Amniotic stem cell (primary cell): Measurements from ENCODE around the gene CLK3.
"Not testable (repeated sequence)": the region's sequence is repeated elsewhere in the genome, so short reads cannot be mapped to it uniquely, and the experiment has no call there.

Experiments
- DNase-seq: peaks from one replicate; lab custom pipeline; 2025; lab: John Stamatoyannopoulos, UW

CLK3 gene

GRCh38 chr15:74642734-74643664, 27.4 kb downstream of the CLK3 start:
- no peak for DNase-seq

GRCh38 chr15:74643665-74644204, 28.1 kb downstream of the CLK3 start:
- DNase-seq: no peak

- no peak for DNase-seq
These were observed 30.8 kb downstream of the CLK3 start for GRCh38 chr15:74646480-74646879.

- no peak for DNase-seq
These were observed 32.6 kb downstream of the CLK3 start for GRCh38 chr15:74648051-74648842.

GRCh38 chr15:74651242-74651741, 35.7 kb downstream of the CLK3 start:
- DNase-seq: no peak

- peak; percentile 15 for DNase-seq
These were observed 37.9 kb downstream of the CLK3 start for GRCh38 chr15:74653426-74654102.

GRCh38 chr15:74655424-74655823, 39.8 kb downstream of the CLK3 start:
- DNase-seq: no peak

- no peak for DNase-seq
These were observed 41.4 kb downstream of the CLK3 start for GRCh38 chr15:74656935-74657535.

GRCh38 chr15:74657846-74658245, 42.2 kb downstream of the CLK3 start:
- DNase-seq: no peak

GRCh38 chr15:74661280-74661679, 45.6 kb downstream of the CLK3 start:
- DNase-seq: not testable (repeated sequence)

GRCh38 chr15:74662064-74662860, 46.6 kb downstream of the CLK3 start:
- DNase-seq: no peak

GRCh38 chr15:74663303-74664027, 47.8 kb downstream of the CLK3 start:
- no peak for DNase-seq

GRCh38 chr15:74664028-74664616, 48.5 kb downstream of the CLK3 start:
- no peak for DNase-seq

- no peak for DNase-seq
These were observed 49.0 kb downstream of the CLK3 start for GRCh38 chr15:74664670-74665069.

GRCh38 chr15:74667975-74668374, 52.3 kb downstream of the CLK3 start:
- no peak for DNase-seq

GRCh38 chr15:74669627-74670026, 54.0 kb downstream of the CLK3 start:
- no peak for DNase-seq

- no peak for DNase-seq
These were observed 58.5 kb downstream of the CLK3 start for GRCh38 chr15:74674161-74674560.

GRCh38 chr15:74676801-74677200, 61.2 kb downstream of the CLK3 start:
- no peak for DNase-seq
